ENCODE measurements around the gene PARP6. TPM values are rescaled to one million over a fixed set of nuclear protein-coding genes. Genes with fewer than 3 reads are reported as not detected.

PARP6 gene
- polyA plus RNA-seq, 1 of the 3 experiments (the other 2 are of a cell fraction): 57.7 TPM

DNA sequence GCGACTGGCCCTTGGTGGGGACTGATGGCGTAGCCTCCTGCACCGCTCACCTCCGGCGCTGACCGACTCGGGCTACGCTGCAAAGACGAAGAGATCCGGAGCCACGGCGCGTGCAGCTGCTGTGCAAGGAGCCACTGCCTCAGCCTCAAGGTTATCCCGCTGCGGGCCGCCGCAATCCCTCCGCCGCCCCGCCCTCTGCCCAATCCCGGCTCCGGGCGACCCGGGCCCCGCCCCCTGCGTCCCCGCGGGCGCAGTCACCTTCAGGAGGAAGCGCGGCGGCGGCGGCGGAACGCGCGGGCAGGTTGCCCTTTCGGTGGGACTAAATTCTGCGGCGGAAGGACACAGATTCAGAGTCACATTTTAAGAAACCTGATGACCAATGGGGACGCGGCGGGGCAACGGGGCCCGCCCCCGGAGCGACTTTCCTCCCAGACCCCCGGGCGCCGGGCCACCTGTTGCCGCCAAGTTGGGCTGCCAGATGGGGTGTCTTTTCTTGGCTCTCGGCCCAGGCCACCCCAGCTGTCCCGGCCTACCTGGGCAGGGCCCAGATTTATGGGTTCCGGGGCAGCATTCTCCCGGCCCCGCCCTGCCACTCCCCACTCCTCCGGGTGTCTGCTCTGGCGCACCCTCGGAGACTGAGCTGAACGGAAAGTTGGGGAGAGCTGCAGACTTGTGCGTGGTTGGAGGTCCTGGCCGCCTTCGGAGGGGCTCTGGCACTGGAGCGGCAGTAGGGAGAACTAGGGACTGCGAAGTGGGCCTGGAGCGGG, 41.1 kb downstream of the PARP6 start, which contains the start of gene PKM (continued):
- TF ChIP-seq, protein P1, sequence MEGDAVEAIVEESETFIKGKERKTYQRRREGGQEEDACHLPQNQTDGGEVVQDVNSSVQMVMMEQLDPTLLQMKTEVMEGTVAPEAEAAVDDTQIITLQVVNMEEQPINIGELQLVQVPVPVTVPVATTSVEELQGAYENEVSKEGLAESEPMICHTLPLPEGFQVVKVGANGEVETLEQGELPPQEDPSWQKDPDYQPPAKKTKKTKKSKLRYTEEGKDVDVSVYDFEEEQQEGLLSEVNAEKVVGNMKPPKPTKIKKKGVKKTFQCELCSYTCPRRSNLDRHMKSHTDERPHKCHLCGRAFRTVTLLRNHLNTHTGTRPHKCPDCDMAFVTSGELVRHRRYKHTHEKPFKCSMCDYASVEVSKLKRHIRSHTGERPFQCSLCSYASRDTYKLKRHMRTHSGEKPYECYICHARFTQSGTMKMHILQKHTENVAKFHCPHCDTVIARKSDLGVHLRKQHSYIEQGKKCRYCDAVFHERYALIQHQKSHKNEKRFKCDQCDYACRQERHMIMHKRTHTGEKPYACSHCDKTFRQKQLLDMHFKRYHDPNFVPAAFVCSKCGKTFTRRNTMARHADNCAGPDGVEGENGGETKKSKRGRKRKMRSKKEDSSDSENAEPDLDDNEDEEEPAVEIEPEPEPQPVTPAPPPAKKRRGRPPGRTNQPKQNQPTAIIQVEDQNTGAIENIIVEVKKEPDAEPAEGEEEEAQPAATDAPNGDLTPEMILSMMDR (IDR thresholded peaks at IDR 0.05): no peak
- TF ChIP-seq TCF12 (IDR thresholded peaks at IDR 0.05): peak; percentile 68
- TF ChIP-seq EZH2phosphoT487 (IDR thresholded peaks at IDR 0.05; ENCODE audit: borderline replicate concordance, low read depth): no peak
- peak; percentile 96 for TF ChIP-seq CHD2 (IDR thresholded peaks at IDR 0.05; ENCODE audit: low read length, partially characterized antibody)
- TF ChIP-seq MXI1 (IDR thresholded peaks at IDR 0.05; ENCODE audit: low read depth, low read length): peak; percentile 67
- TF ChIP-seq NFIC (IDR thresholded peaks at IDR 0.05; ENCODE audit: borderline replicate concordance): peak; percentile 72; the same call in 1 of the 2 replicates
- peak; percentile 66 for TF ChIP-seq MAX (IDR thresholded peaks at IDR 0.05; ENCODE audit: low read depth)
- TF ChIP-seq PBX3 (IDR thresholded peaks at IDR 0.05): peak; percentile 88
- peak; percentile 41; the same call in 1 of the 2 replicates for TF ChIP-seq NRF1 (IDR thresholded peaks at IDR 0.05; ENCODE audit: low read depth, low read length)
- peak; percentile 99 for TF ChIP-seq POLR2AphosphoS5 (IDR thresholded peaks at IDR 0.05; ENCODE audit: low read depth, low read length)
- peak; percentile 29; the same call in 1 of the 2 replicates for TF ChIP-seq GABPA (IDR thresholded peaks at IDR 0.05; ENCODE audit: low read depth)
- peak; percentile 96; the same call in 1 of the 2 replicates for TF ChIP-seq SIN3A (IDR thresholded peaks at IDR 0.05; ENCODE audit: borderline replicate concordance, low read depth, low read length)
- TF ChIP-seq ELF1 (IDR thresholded peaks at IDR 0.05): peak; percentile 49; the same call in 1 of the 2 replicates
- TF ChIP-seq JUND (IDR thresholded peaks at IDR 0.05): 0 out of 2 replicates have a peak, but pooled peaks have one; percentile 0
- TF ChIP-seq EP300 (IDR thresholded peaks at IDR 0.05; ENCODE audit: borderline replicate concordance in 1 of 2, low read depth in 1 of 2, low read length in 1 of 2): peak in 1 of 2 experiments; percentile 56; a peak in 1 of 4 replicates
- 0 out of 2 replicates have a peak, but pooled peaks have one; percentile 65 for TF ChIP-seq FOXM1 (IDR thresholded peaks at IDR 0.05; ENCODE audit: low read depth)
- TF ChIP-seq, protein P2, sequence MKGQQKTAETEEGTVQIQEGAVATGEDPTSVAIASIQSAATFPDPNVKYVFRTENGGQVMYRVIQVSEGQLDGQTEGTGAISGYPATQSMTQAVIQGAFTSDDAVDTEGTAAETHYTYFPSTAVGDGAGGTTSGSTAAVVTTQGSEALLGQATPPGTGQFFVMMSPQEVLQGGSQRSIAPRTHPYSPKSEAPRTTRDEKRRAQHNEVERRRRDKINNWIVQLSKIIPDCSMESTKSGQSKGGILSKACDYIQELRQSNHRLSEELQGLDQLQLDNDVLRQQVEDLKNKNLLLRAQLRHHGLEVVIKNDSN (IDR thresholded peaks at IDR 0.05; ENCODE audit: borderline replicate concordance, low read depth): peak; percentile 12; the same call in 1 of the 2 replicates
- TF ChIP-seq RAD21 (IDR thresholded peaks at IDR 0.05; ENCODE audit: low read length): no peak
- TF ChIP-seq RCOR1 (IDR thresholded peaks at IDR 0.05; ENCODE audit: low read length): 0 out of 2 replicates have a peak, but pooled peaks have one; percentile 10

Data from SK-N-SH (cell line).